SK-N-SH (cell line): ENCODE measurements around the gene SLC9C1.

Source experiments
- CTCF ChIP-seq: fragments of 200-600 bp; sonication (generic); IDR thresholded peaks from 2 replicates; pipeline ENCODE4 v1.6.1; 2017; ENCODE audit warnings: antibody characterized with exemption, mild to moderate bottlenecking, moderate library complexity
- IRF3 ChIP-seq: fragments of 150-350 bp; IDR thresholded peaks from 2 replicates; pipeline ENCODE4 v1.6.1; 2016; ENCODE audit warnings: mild to moderate bottlenecking, low read depth, low read length
- NFIC ChIP-seq: IDR thresholded peaks from 2 replicates; pipeline ENCODE4 v1.4.0; 2012; ENCODE audit warnings: borderline replicate concordance
- YY1 ChIP-seq: IDR thresholded peaks from 2 replicates; pipeline ENCODE4 v1.4.0; 2012; ENCODE audit warnings: low read depth, mild to moderate bottlenecking

GRCh38 chr3:112199622-112200316, 94.2 kb downstream of the SLC9C1 start:
- TF ChIP-seq IRF3 (no peak), NFIC (no peak), YY1 (no peak), CTCF (no peak; the same call in 1 of the 2 replicates)
